ENCODE results near the gene CEACAM20.
"Not testable (repeated sequence)": the region's sequence is repeated elsewhere in the genome, so short reads cannot be mapped to it uniquely, and the experiment has no call there.

Gene CEACAM20

DNA sequence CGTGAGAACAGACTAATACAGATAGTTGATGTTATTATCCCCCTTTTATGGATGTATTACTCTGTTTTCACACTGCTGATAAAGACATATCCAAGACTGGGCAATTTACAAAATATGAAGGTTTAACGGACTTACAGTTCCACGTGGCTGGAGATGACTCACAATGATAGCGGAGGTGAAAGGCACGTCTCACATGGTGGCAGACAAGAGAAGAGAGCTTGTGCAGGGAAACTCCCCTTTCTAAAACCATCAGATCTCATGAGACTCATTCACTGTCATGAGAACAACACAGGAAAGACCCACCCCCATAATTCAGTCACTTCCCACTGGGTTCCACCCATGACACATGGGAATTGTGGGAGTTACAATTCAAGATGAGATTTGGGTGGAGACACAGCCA is 60.7 kb downstream of the CEACAM20 start:
- not testable (repeated sequence) for DNase-seq

DNA sequence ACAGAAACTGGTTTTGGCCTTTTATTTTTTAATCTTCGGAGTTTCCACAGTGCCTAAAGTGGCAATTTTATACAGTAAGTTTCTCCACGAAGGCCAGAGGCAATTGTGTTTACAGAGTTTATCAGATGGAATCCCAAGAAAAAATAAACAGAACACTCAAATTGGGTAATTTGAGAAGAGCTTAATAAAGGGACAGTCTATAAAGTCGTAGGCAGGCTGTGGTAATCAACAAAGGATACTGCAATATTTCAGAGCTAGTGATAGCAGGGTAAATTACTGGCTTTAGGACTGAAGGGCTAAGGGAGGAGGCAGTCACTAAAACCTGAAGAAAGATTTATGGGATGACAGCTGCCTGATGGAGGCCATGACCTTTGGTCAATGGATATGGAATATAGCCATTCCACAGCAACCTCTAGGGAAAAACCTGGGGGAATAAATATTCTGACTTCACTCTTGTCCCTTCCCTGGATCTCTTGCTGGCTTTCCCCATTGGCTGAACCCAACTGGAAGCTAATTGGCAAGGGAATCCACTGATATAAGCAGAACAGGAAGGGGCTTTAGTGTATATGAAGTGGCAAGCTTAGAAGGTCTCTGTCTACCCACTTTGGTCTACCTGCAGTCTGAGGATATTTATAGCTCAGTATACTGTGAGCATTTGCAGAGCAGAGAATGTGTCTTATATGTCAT is 66.7 kb downstream of the CEACAM20 start:
- not testable (repeated sequence) for DNase-seq
